T47D (cell line): ENCODE measurements around the gene XXYLT1.
A peak's percentile ranks its signal among the peaks of the same experiment; 100 is the strongest.

Experiments used
- DNase-seq, 2 experiments: peaks; one replicate each; pipeline versions ENCODE4 v3.0.0 to v3.0.0-alpha.2; 2011 to 2012; ENCODE audit warnings: low read depth in 1 of 2, low spot score in 1 of 2
- JUND ChIP-seq: IDR thresholded peaks from 2 replicates; pipeline ENCODE4 v1.6.1; 2012; ENCODE audit warnings: low read depth
- in situ Hi-C: cut with HindIII; loops from 2 replicates; pipeline ENCODE4 v1.10.0; 2016; ENCODE audit warnings: low sequenced_read_pairs, low pct_unique_long_range_greater_than_20kb

XXYLT1 gene

GRCh38 chr3:195085356-195086130, 185.4 kb downstream of the XXYLT1 start:
- in situ Hi-C loops, result no loop called here
- no peak for TF ChIP-seq JUND

DNA sequence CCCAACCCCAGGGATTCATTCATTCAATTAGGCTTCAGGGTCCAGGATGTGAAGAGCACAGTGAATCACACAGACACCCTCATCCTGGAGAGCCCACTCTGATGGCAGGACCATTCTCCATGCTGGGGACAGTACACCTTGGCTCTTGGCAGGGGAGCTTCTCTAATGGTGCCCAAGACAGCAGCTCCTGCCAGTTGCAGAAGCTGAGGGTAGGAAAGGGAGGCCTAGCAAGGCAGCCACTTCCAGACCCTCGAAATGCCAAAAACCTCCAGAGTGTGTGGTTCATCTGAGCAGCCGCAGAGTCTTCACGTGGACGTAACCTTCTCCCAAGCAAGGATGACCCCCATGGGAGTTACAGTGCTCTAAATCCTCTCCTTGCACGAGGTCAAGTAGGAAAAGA, 186.2 kb downstream of the XXYLT1 start:
- DNase-seq, result no peak
- no peak for TF ChIP-seq JUND
- in situ Hi-C loops, result no loop called here

More at GRCh38 chr3:195085356-195086130, 185.4 kb downstream of the XXYLT1 start:
- no peak for DNase-seq

- DNase-seq, result no peak
- in situ Hi-C loops, result no loop called here
These were observed 187.3 kb downstream of the XXYLT1 start for GRCh38 chr3:195083659-195084058.

GRCh38 chr3:195082811-195083210, 188.1 kb downstream of the XXYLT1 start:
- no peak for TF ChIP-seq JUND
- in situ Hi-C loops, result no loop called here
- DNase-seq, result no peak

More at GRCh38 chr3:195083659-195084058, 187.3 kb downstream of the XXYLT1 start:
- no peak for TF ChIP-seq JUND

DNA sequence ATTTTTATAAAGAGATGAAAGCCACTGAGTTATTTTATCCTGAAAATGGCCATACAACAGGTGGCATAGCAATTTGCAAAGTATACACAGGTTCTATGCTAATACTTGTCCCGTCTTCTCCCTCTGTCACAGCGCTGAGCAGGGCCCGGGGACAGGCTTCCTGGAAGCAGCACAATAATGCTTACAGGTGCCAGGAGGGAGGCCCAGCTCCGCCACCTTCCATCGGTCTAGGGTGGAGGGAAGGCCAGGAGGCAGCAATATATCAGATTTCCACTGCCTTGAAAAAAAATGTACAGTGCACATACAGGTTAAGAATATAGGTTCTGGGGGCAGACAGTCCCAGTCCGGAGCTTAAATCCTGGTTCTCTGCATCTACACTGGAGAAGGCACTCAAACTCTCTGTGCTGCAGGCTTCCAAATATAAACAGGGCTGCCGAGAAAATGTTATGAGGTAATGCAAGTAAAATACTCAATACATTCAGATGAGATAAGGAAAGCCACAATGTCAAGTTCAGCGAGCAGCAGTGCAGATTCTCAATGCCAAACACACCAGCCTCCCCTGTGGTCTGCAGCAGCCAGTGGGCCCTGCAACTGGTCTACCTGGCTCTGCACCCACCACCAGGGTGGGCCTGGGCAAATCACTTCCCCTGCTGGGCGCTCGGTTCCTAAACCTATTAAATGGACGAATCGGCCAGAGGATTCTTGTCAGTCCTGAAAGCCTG, 189.6 kb downstream of the XXYLT1 start:
- no peak for TF ChIP-seq JUND
- in situ Hi-C loops, result no loop called here
- DNase-seq, result peak; percentile 30 to 84

GRCh38 chr3:195080571-195081151, 190.3 kb downstream of the XXYLT1 start:
- TF ChIP-seq JUND, result no peak
- in situ Hi-C loops, result no loop called here
- no peak for DNase-seq

- no peak for TF ChIP-seq JUND
These were observed 190.8 kb downstream of the XXYLT1 start for GRCh38 chr3:195080125-195080524.

GRCh38 chr3:195079636-195080035, 191.3 kb downstream of the XXYLT1 start:
- TF ChIP-seq JUND, result no peak
- in situ Hi-C loops, result no loop called here
- no peak for DNase-seq

More at GRCh38 chr3:195080125-195080524, 190.8 kb downstream of the XXYLT1 start:
- in situ Hi-C loops, result no loop called here
- no peak for DNase-seq

GRCh38 chr3:195078891-195079440, 192.0 kb downstream of the XXYLT1 start:
- DNase-seq, result no peak
- TF ChIP-seq JUND, result no peak
- in situ Hi-C loops, result no loop called here

GRCh38 chr3:195077611-195078540, 193.1 kb downstream of the XXYLT1 start:
- TF ChIP-seq JUND, result no peak
- in situ Hi-C loops, result no loop called here
- DNase-seq, result no peak

DNA sequence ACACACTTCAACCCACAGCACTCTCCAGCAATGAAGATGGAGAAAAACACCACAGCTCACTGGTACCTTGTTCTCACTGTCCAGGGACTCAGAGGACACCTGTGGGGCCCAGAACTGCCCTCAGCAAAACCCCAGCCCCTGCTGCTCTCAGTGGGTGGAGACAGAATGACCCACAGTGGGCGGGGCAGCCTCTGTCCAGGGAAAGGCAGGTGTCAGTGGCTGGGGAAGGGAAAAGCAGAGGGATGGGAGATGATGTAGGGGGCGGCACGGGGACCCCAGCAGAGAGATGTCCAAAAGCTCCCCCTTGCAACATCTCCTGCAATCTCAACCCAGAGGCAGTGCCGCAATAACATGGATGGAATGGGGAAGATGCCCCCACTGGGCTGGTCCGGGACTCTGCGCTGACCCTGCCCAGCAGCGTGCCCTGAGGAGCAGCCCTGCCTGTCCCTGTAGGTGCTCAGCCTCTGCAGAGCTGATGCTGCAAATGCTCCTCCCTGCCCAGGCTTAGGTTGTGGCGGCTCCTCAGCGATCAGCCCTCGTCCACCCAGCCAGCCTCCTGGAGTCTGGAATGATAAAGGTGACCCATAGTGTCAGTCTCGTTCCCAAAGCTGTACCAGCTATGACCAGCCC, 193.9 kb downstream of the XXYLT1 start:
- in situ Hi-C loops, result no loop called here
- no peak for TF ChIP-seq JUND
- DNase-seq, result no peak
